HepG2 (cell line): ENCODE measurements around the gene MRNIP. TPM values are rescaled to one million over a fixed set of nuclear protein-coding genes. Genes with fewer than 3 reads are reported as not detected.
A peak's percentile ranks its signal among the peaks of the same experiment; 100 is the strongest.

Experiments
- ATAC-seq: fragments of 200-7000 bp; cut with Tn5 transposase; 3 replicates; pipeline ENCODE4 v1.9.1; 2020; ENCODE audit warnings: mild to moderate bottlenecking, moderate library complexity
- BruUV-seq: library from RNA; stranded (reverse); fragments of 400-500 nt; replicated peaks from 2 replicates; lab custom pipeline; 2021; lab: Mats Ljungman, UMichigan
- CTCF ChIA-PET: fragments of 300-600 bp; formaldehyde crosslinking; extraction: SDS; loops from one replicate; lab custom pipeline; 2021; ENCODE audit warnings: low total read pairs, inconsistent platforms, low intra/inter-chr PET ratio; lab: Yijun Ruan, JAX
- POLR2A ChIA-PET: fragments of 350-600 bp; sonication (Branson Sonifier 250); formaldehyde crosslinking; loops from one replicate; lab custom pipeline; 2020; ENCODE audit warnings: antibody characterized with exemption, inconsistent platforms; lab: Yijun Ruan, JAX
- DNase-seq: peaks from one replicate; pipeline ENCODE4 v3.0.0-alpha.2; 2015; ENCODE audit warnings: low spot score
- FAIRE-seq: peaks from 3 replicates; lab custom pipeline; 2011; peaks lifted over from hg19 to GRCh38; lab: Jason Lieb, UNC
- H2AFZ ChIP-seq: one replicate; pipeline ENCODE4 v1.6.1; 2011; ENCODE audit warnings: low read length, inconsistent platforms
- H3K27ac ChIP-seq: fragments of 300-600 bp; 3 replicates; pipeline ENCODE4 v1.8.0; 2011; ENCODE audit warnings: mixed run types, mild to moderate bottlenecking, mixed read lengths, low read length, inconsistent platforms; ENCODE audit not compliant: insufficient read depth; ENCODE audit errors: extremely low read length
- H3K27me3 ChIP-seq, 2 experiments: fragments of 200-600 bp in 1 of 2; 2 replicates in 1 of 2; 3 replicates in 1 of 2; pipeline versions ENCODE4 v1.6.0 to v1.8.0; 2011; ENCODE audit warnings: low read length in 2 of 2, mild to moderate bottlenecking in 2 of 2, moderate library complexity in 2 of 2, inconsistent platforms in 1 of 2; ENCODE audit not compliant: insufficient read depth in 2 of 2, control insufficient read depth in 1 of 2
- H3K36me3 ChIP-seq, 2 experiments: fragments of 200-600 bp in 1 of 2; replicated peaks in 1 of 2; 2 replicates in 1 of 2; 3 replicates in 1 of 2; pipeline versions ENCODE4 v1.5.1 to v1.8.0; 2011; ENCODE audit warnings: low read length in 2 of 2, inconsistent platforms in 1 of 2; ENCODE audit not compliant: insufficient read depth in 2 of 2, control insufficient read depth in 1 of 2
- H3K4me1 ChIP-seq: 2 replicates; pipeline ENCODE4 v1.5.1; 2012; ENCODE audit warnings: low read length, inconsistent platforms; ENCODE audit not compliant: insufficient read depth
- H3K4me2 ChIP-seq: 2 replicates; pipeline ENCODE4 v1.6.0; 2011; ENCODE audit warnings: low read depth, low read length, inconsistent platforms
- H3K4me3 ChIP-seq, 3 experiments: fragments of 200-600 bp in 1 of 3; sonication (generic), shearing (Covaris generic) in 1 of 3; replicated peaks in 1 of 3; 2 replicates each; pipeline ENCODE4 v1.5.1; 2011 to 2016; ENCODE audit warnings: low read length in 3 of 3, inconsistent platforms in 2 of 3, low read depth in 2 of 3, mild to moderate bottlenecking in 2 of 3, control low read depth in 1 of 3, mixed read lengths in 1 of 3; ENCODE audit not compliant: insufficient read depth in 1 of 3
- H3K79me2 ChIP-seq: one replicate; pipeline ENCODE4 v1.6.1; 2011; ENCODE audit warnings: low read length, inconsistent platforms; ENCODE audit not compliant: insufficient read depth
- H3K9ac ChIP-seq: 2 replicates; pipeline ENCODE4 v1.6.0; 2011; ENCODE audit warnings: mild to moderate bottlenecking, low read depth, low read length, inconsistent platforms; ENCODE audit not compliant: insufficient read depth
- H3K9me3 ChIP-seq: 2 replicates; pipeline ENCODE4 v1.5.1; 2012; ENCODE audit warnings: mild to moderate bottlenecking, low read length
- H4K20me1 ChIP-seq: 2 replicates; pipeline ENCODE4 v1.6.0; 2011; ENCODE audit warnings: inconsistent platforms, mild to moderate bottlenecking, low read length, moderate library complexity; ENCODE audit not compliant: insufficient read depth
- AGO2 ChIP-seq: fragments of 200-400 bp; formaldehyde crosslinking; optimal IDR thresholded peaks from 2 replicates; pipeline ENCODE3; 2017; ENCODE audit warnings: mild to moderate bottlenecking, low read depth, low read length, moderate library complexity
- ZNF746 ChIP-seq: sonication (generic); formaldehyde crosslinking; IDR thresholded peaks from 2 replicates; pipeline ENCODE4 v1.8.0; 2022; ENCODE audit warnings: mild to moderate bottlenecking, missing genetic modification reagents
- WGBS: methylation state at CpG from one replicate; pipeline ENCODE4 v1.1.6; 2017; ENCODE audit warnings: low lambda C conversion rate; 5-methylcytosine and 5-hydroxymethylcytosine counted together
- in situ Hi-C: cut with HindIII; loops from 2 replicates; pipeline ENCODE4 v1.10.0; 2017; ENCODE audit warnings: low pct_unique_long_range_greater_than_20kb; ENCODE audit not compliant: extremely low pct_ligation_motif_present
- intact Hi-C: fragments of 100-400 bp; cut with micrococcal nuclease; formaldehyde crosslinking; loops from one replicate; pipeline ENCODE4 v1.10.0; 2022; ENCODE audit not compliant: unreplicated experiment
- polyA plus RNA-seq, 8 experiments: library from polyadenylated mRNA; depleted of rRNA in 3 of 8; stranded (reverse) in 7 of 8; unstranded in 1 of 8; fragments of >200 nt; fragmentation: Illumina TruSeq in 4 of 8; extraction: Trizol in 4 of 8; gene quantifications; 2 replicates each; pipeline versions ENCODE4 v1.2.1 to v1.2.3, GENCODE V29; 2011 to 2016; ENCODE audit warnings: low read depth in 4 of 8, missing spikeins in 1 of 8, mixed read lengths in 1 of 8; ENCODE audit not compliant: insufficient read depth in 1 of 8
- total RNA-seq, 5 experiments: library from RNA; depleted of rRNA; stranded (reverse); fragments of >200 nt; fragmentation: Illumina TruSeq; extraction: Trizol; gene quantifications; 2 replicates each; pipeline ENCODE4 v1.2.3, GENCODE V29; 2016; ENCODE audit warnings: low read depth in 1 of 5
- TF ChIP-seq, protein P1 (sequence below): sonication (generic); formaldehyde crosslinking; IDR thresholded peaks from 2 replicates; pipeline ENCODE4 v1.5.1; 2020; ENCODE audit warnings: missing genetic modification reagents, mild to moderate bottlenecking, borderline replicate concordance
- TF ChIP-seq, protein P2 (sequence below): sonication (generic); formaldehyde crosslinking; IDR thresholded peaks from 2 replicates; pipeline ENCODE4 v1.8.0; 2022; ENCODE audit warnings: mild to moderate bottlenecking, missing genetic modification reagents
- TF ChIP-seq, protein P3 (sequence below): sonication (generic); formaldehyde crosslinking; IDR thresholded peaks from 2 replicates; pipeline ENCODE4 v1.5.0; 2020; ENCODE audit warnings: mild to moderate bottlenecking, missing genetic modification reagents

Gene MRNIP
- total and polyA plus RNA-seq, 2 of the 13 experiments (the other 11 are each of a cell fraction or from before 2014, with no cell fraction given): 15.5 to 34.1 TPM

DNA sequence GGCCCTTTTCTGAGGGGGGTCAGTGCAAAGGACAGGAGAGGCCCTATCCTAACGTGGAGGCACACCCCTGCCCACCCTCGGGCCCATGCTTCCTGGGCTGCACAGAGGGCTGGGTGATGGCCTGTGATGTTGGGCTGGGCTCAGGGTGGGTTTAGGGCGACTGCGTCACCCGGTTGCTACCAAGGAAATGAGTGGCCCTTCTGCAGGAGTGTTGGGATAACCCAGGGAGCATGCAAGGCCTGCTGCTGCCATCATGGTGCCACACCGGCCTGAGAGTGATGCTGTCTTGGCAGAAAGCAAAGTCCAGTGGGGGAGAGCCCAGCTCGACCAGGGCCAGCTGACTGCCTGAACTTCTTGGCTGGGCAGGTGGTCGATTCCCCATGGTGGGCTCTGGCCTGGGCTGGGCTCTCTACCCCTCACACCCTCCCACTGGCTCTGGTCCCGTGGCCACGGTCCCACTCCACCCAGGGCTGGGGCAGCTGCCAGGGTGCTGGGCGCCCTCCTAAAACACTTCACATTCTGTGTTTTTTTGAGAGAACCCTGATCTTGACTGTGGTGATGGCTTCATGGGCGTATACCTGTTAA is 21.5 kb upstream of the MRNIP start (continued):
- TF ChIP-seq, protein P1, sequence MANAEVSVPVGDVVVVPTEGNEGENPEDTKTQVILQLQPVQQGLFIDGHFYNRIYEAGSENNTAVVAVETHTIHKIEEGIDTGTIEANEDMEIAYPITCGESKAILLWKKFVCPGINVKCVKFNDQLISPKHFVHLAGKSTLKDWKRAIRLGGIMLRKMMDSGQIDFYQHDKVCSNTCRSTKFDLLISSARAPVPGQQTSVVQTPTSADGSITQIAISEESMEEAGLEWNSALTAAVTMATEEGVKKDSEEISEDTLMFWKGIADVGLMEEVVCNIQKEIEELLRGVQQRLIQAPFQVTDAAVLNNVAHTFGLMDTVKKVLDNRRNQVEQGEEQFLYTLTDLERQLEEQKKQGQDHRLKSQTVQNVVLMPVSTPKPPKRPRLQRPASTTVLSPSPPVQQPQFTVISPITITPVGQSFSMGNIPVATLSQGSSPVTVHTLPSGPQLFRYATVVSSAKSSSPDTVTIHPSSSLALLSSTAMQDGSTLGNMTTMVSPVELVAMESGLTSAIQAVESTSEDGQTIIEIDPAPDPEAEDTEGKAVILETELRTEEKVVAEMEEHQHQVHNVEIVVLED: no peak
- TF ChIP-seq, protein P2, sequence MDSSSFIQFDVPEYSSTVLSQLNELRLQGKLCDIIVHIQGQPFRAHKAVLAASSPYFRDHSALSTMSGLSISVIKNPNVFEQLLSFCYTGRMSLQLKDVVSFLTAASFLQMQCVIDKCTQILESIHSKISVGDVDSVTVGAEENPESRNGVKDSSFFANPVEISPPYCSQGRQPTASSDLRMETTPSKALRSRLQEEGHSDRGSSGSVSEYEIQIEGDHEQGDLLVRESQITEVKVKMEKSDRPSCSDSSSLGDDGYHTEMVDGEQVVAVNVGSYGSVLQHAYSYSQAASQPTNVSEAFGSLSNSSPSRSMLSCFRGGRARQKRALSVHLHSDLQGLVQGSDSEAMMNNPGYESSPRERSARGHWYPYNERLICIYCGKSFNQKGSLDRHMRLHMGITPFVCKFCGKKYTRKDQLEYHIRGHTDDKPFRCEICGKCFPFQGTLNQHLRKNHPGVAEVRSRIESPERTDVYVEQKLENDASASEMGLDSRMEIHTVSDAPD: no peak
- no peak for TF ChIP-seq ZNF746 (CRISPR knock-in tag)

DNA sequence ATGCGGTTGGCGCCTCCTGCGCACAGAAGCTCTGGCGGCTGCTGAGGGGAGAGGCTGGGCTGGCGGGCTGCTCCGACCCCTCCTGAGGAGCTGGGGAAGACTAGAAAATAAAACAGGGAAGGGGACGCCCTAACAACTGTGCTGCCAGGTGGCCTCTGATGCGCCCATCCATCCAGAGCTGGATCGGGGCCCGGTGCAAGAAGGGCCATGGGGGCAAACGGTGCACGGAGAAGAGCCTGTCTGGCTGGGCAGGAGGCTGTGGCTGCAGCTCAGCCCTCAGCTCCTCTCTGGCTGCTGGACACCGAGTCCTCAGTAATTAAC is 21.0 kb upstream of the MRNIP start:
- ChIA-PET CTCF (no interaction called here), POLR2A (no interaction called here)
- no peak overlapping the region for H3K4me3 ChIP-seq
- no peak overlapping the region for H2AFZ ChIP-seq
- 96% methylated on average over 8 of the region's 13 CpGs for WGBS
- no peaks in the 10 kb centered on the region for H3K79me2 ChIP-seq
- no peak overlapping the region for H3K4me2 ChIP-seq
- no peaks in the 10 kb centered on the region for H4K20me1 ChIP-seq
- FAIRE-seq: no peak
- no peak for DNase-seq
- no TSS peak for BruUV-seq
- no peak overlapping the region for H3K27ac ChIP-seq
- H3K9ac ChIP-seq: no peak overlapping the region
- H3K4me1 ChIP-seq: no peaks in the 10 kb centered on the region
- intact Hi-C loops: no loop called here
- ATAC-seq: peak; percentile 15; the same call in 1 of the 3 replicates
- TF ChIP-seq, protein P3, sequence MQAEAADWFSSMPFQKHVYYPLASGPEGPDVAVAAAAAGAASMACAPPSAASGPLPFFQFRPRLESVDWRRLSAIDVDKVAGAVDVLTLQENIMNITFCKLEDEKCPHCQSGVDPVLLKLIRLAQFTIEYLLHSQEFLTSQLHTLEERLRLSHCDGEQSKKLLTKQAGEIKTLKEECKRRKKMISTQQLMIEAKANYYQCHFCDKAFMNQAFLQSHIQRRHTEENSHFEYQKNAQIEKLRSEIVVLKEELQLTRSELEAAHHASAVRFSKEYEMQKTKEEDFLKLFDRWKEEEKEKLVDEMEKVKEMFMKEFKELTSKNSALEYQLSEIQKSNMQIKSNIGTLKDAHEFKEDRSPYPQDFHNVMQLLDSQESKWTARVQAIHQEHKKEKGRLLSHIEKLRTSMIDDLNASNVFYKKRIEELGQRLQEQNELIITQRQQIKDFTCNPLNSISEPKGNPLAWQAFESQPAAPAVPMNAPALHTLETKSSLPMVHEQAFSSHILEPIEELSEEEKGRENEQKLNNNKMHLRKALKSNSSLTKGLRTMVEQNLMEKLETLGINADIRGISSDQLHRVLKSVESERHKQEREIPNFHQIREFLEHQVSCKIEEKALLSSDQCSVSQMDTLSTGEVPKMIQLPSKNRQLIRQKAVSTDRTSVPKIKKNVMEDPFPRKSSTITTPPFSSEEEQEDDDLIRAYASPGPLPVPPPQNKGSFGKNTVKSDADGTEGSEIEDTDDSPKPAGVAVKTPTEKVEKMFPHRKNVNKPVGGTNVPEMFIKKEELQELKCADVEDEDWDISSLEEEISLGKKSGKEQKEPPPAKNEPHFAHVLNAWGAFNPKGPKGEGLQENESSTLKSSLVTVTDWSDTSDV (CRISPR knock-in tag): no peak
- peak; percentile 16 for TF ChIP-seq AGO2
- peaks cover 26% of the 10 kb centered on the region for H3K9me3 ChIP-seq
- no peaks in the 10 kb centered on the region for H3K27me3 ChIP-seq
- in situ Hi-C loops: no loop called here
- peaks cover 16 to 55% of the 10 kb centered on the region in 2 experiments for H3K36me3 ChIP-seq
